HepG2 (cell line): ENCODE data around the gene FUT1. TPM values are rescaled to one million over a fixed set of nuclear protein-coding genes. Genes with fewer than 3 reads are reported as not detected.

Source experiments
- DZIP1 ChIP-seq: sonication (generic); formaldehyde crosslinking; IDR thresholded peaks from 2 replicates; pipeline ENCODE4 v1.5.0; 2020; ENCODE audit warnings: mild to moderate bottlenecking, missing genetic modification reagents
- ETS1 ChIP-seq: sonication (generic); formaldehyde crosslinking; IDR thresholded peaks from 2 replicates; pipeline ENCODE4 v1.4.0; 2020; ENCODE audit warnings: missing genetic modification reagents
- FOXJ3 ChIP-seq: sonication (generic); formaldehyde crosslinking; IDR thresholded peaks from 2 replicates; pipeline ENCODE4 v1.4.0; 2020; ENCODE audit warnings: missing genetic modification reagents, mild to moderate bottlenecking, borderline replicate concordance
- GPN1 ChIP-seq: sonication (generic); formaldehyde crosslinking; IDR thresholded peaks from 2 replicates; pipeline ENCODE4 v1.5.1; 2020; ENCODE audit warnings: missing genetic modification reagents, borderline replicate concordance
- GZF1 ChIP-seq: sonication (generic); formaldehyde crosslinking; IDR thresholded peaks from 2 replicates; pipeline ENCODE4 v1.5.1; 2020; ENCODE audit warnings: mild to moderate bottlenecking, missing genetic modification reagents
- KAT8 ChIP-seq: IDR thresholded peaks from 2 replicates; pipeline ENCODE4 v1.6.1; 2016; ENCODE audit warnings: missing genetic modification reagents, missing compliant biosample characterization
- KMT2B ChIP-seq: IDR thresholded peaks from 2 replicates; pipeline ENCODE4 v1.6.1; 2016; ENCODE audit warnings: missing genetic modification reagents, missing compliant biosample characterization
- SIN3A ChIP-seq: IDR thresholded peaks from 2 replicates; pipeline ENCODE4 v1.6.1; 2011; ENCODE audit warnings: low read depth, mild to moderate bottlenecking, control low read depth, low read length, borderline replicate concordance
- SRSF4 ChIP-seq: fragments of 200-400 bp; formaldehyde crosslinking; IDR thresholded peaks from one replicate; pipeline ENCODE4 v1.6.1; 2018; ENCODE audit warnings: mild to moderate bottlenecking, low read depth, low read length, moderate library complexity; ENCODE audit not compliant: poor library complexity, severe bottlenecking
- SRY ChIP-seq: sonication (generic); formaldehyde crosslinking; IDR thresholded peaks from 2 replicates; pipeline ENCODE4 v1.8.0; 2022; ENCODE audit warnings: mild to moderate bottlenecking, missing genetic modification reagents
- ZBTB10 ChIP-seq: sonication (generic); formaldehyde crosslinking; IDR thresholded peaks from 2 replicates; pipeline ENCODE4 v1.4.0; 2020; ENCODE audit warnings: missing genetic modification reagents, borderline replicate concordance
- ZNF512B ChIP-seq: sonication (generic); formaldehyde crosslinking; IDR thresholded peaks from 2 replicates; pipeline ENCODE4 v1.5.1; 2020; ENCODE audit warnings: missing genetic modification reagents, mild to moderate bottlenecking, borderline replicate concordance
- ZNF558 ChIP-seq: sonication (generic); formaldehyde crosslinking; IDR thresholded peaks from 2 replicates; pipeline ENCODE4 v1.9.0; 2022; ENCODE audit warnings: mild to moderate bottlenecking, missing genetic modification reagents, borderline replicate concordance
- ZNF574 ChIP-seq: sonication (generic); formaldehyde crosslinking; IDR thresholded peaks from 2 replicates; pipeline ENCODE4 v1.4.0; 2020; ENCODE audit warnings: missing genetic modification reagents
- ZNF878 ChIP-seq: sonication (generic); formaldehyde crosslinking; IDR thresholded peaks from 2 replicates; pipeline ENCODE4 v1.8.1; 2023; ENCODE audit warnings: mild to moderate bottlenecking, missing genetic modification reagents, moderate library complexity
- polyA plus RNA-seq, 8 experiments: library from polyadenylated mRNA; depleted of rRNA in 3 of 8; stranded (reverse) in 7 of 8; unstranded in 1 of 8; fragments of >200 nt; fragmentation: Illumina TruSeq in 4 of 8; extraction: Trizol in 4 of 8; gene quantifications; 2 replicates each; pipeline versions ENCODE4 v1.2.1 to v1.2.3, GENCODE V29; 2011 to 2016; ENCODE audit warnings: low read depth in 4 of 8, missing spikeins in 1 of 8, mixed read lengths in 1 of 8; ENCODE audit not compliant: insufficient read depth in 1 of 8
- total RNA-seq, 5 experiments: library from RNA; depleted of rRNA; stranded (reverse); fragments of >200 nt; fragmentation: Illumina TruSeq; extraction: Trizol; gene quantifications; 2 replicates each; pipeline ENCODE4 v1.2.3, GENCODE V29; 2016; ENCODE audit warnings: low read depth in 1 of 5

The FUT1 gene
- total and polyA plus RNA-seq, 2 of the 13 experiments (the other 11 are each of a cell fraction or from before 2014, with no cell fraction given): 0.07 to 1.1 TPM

- TF ChIP-seq ZNF558 (CRISPR knock-in tag) (no peak; the same call in 1 of the 2 replicates), SIN3A (no peak), ETS1 (no peak), SRSF4 (no peak), ZNF512B (CRISPR knock-in tag) (no peak), ZNF574 (peak; percentile 81), SRY (CRISPR knock-in tag) (peak; percentile 83; the same call in 1 of the 2 replicates), FOXJ3 (CRISPR knock-in tag) (no peak), ZBTB10 (CRISPR knock-in tag) (no peak), DZIP1 (CRISPR knock-in tag) (no peak), KMT2B (CRISPR knock-in tag) (no peak), KAT8 (CRISPR knock-in tag) (no peak), GZF1 (no peak), GPN1 (no peak), ZNF878 (no peak)
These were observed 13.7 kb downstream of the FUT1 start (continued) for GRCh38 chr19:48738557-48739403.
